GM04503 (cell line): Measurements from ENCODE around the gene CACNA1F.

Source experiments
- DNase-seq: peaks from one replicate; pipeline ENCODE4 v3.0.0-alpha.2; 2012; ENCODE audit warnings: low read depth

Gene CACNA1F

GRCh38 chrX:49230500-49231232 lies 2.5 kb downstream of the CACNA1F start:
- no peak for DNase-seq

- DNase-seq: no peak
Measured at GRCh38 chrX:49228185-49228584, 5.0 kb downstream of the CACNA1F start.

- DNase-seq: no peak
Measured at GRCh38 chrX:49227726-49228125, 5.4 kb downstream of the CACNA1F start.

- no peak for DNase-seq
Measured at GRCh38 chrX:49226946-49227345, 6.2 kb downstream of the CACNA1F start.

GRCh38 chrX:49225858-49226257 lies 7.3 kb downstream of the CACNA1F start:
- no peak for DNase-seq

GRCh38 chrX:49221868-49222267 lies 11.3 kb downstream of the CACNA1F start:
- DNase-seq: no peak

GRCh38 chrX:49220100-49220499 lies 13.0 kb downstream of the CACNA1F start:
- DNase-seq: no peak

GRCh38 chrX:49214996-49215526 lies 18.1 kb downstream of the CACNA1F start:
- no peak for DNase-seq

- DNase-seq: no peak
Measured at GRCh38 chrX:49214416-49214815, 18.7 kb downstream of the CACNA1F start.

GRCh38 chrX:49212861-49213260 lies 20.3 kb downstream of the CACNA1F start:
- DNase-seq: no peak

- no peak for DNase-seq
Measured at GRCh38 chrX:49212209-49212608, 20.9 kb downstream of the CACNA1F start.

- no peak for DNase-seq
Measured at GRCh38 chrX:49211074-49211473, 22.1 kb downstream of the CACNA1F start.

GRCh38 chrX:49210406-49210805 lies 22.7 kb downstream of the CACNA1F start:
- DNase-seq: no peak

- DNase-seq: no peak
Measured at GRCh38 chrX:49209434-49210251, 23.5 kb downstream of the CACNA1F start.

GRCh38 chrX:49208399-49208798 lies 24.7 kb downstream of the CACNA1F start:
- DNase-seq: no peak

- DNase-seq: no peak
Measured at GRCh38 chrX:49206543-49206942, 26.6 kb downstream of the CACNA1F start.

GRCh38 chrX:49205443-49205842 lies 27.7 kb downstream of the CACNA1F start:
- DNase-seq: no peak

GRCh38 chrX:49204709-49205108 lies 28.4 kb downstream of the CACNA1F start:
- DNase-seq: no peak

- no peak for DNase-seq
Measured at GRCh38 chrX:49204017-49204416, 29.1 kb downstream of the CACNA1F start.

GRCh38 chrX:49203536-49203935 lies 29.6 kb downstream of the CACNA1F start:
- DNase-seq: no peak

- DNase-seq: no peak
Measured at GRCh38 chrX:49202022-49202421, 31.1 kb downstream of the CACNA1F start.

GRCh38 chrX:49199906-49200771 lies 33.0 kb downstream of the CACNA1F start, which contains the start of gene SYP:
Gene SYP (minus strand): TSS chrX:49200193. CDS start chrX:49200186, 7 bp downstream.
- no peak for DNase-seq
